Panc1 (cell line): ENCODE data around the gene HYDIN. TPM values are rescaled to one million over a fixed set of nuclear protein-coding genes. Genes with fewer than 3 reads are reported as not detected.
"Not testable (repeated sequence)": the region's sequence is repeated elsewhere in the genome, so short reads cannot be mapped to it uniquely, and the experiment has no call there.

Experiments
- ATAC-seq: fragments of 200-7000 bp; cut with Tn5 transposase; 2 replicates; pipeline ENCODE4 v1.9.1; 2020; ENCODE audit warnings: mild to moderate bottlenecking, moderate library complexity
- BruUV-seq: library from RNA; stranded (reverse); fragments of 400-500 nt; replicated peaks from 2 replicates; lab custom pipeline; 2021; lab: Mats Ljungman, UMichigan
- CTCF ChIA-PET: fragments of 300-600 bp; sonication (Branson Sonifier 250); formaldehyde crosslinking; loops from one replicate; lab custom pipeline; 2022; ENCODE audit warnings: antibody characterized with exemption; lab: Charles Lee
- POLR2A ChIA-PET: fragments of 300-600 bp; sonication (Branson Sonifier 250); formaldehyde crosslinking; loops from one replicate; lab custom pipeline; 2022; ENCODE audit warnings: antibody characterized with exemption; lab: Charles Lee
- DNase-seq: peaks from one replicate; pipeline ENCODE4 v3.0.0-alpha.2; 2010; ENCODE audit warnings: low read depth, low spot score
- H3K27ac ChIP-seq: 2 replicates; pipeline ENCODE4 v1.5.1; 2011; ENCODE audit warnings: mild to moderate bottlenecking, low read length, inconsistent platforms
- H3K27me3 ChIP-seq: fragments of 200-500 bp; sonication (Bioruptor generic); 2 replicates; pipeline ENCODE4 v1.6.0; 2014; ENCODE audit warnings: low read length, inconsistent platforms; ENCODE audit not compliant: control insufficient read depth, insufficient read depth
- H3K36me3 ChIP-seq: fragments of 200-500 bp; sonication (Bioruptor generic); 2 replicates; pipeline ENCODE4 v1.5.1; 2014; ENCODE audit warnings: inconsistent platforms, mild to moderate bottlenecking, low read length, moderate library complexity; ENCODE audit not compliant: control insufficient read depth, insufficient read depth
- H3K4me1 ChIP-seq: 2 replicates; pipeline ENCODE4 v1.5.1; 2011; ENCODE audit warnings: inconsistent platforms, mild to moderate bottlenecking, low read length, moderate library complexity; ENCODE audit not compliant: control insufficient read depth, insufficient read depth
- H3K4me3 ChIP-seq, 2 experiments: 2 replicates each; pipeline ENCODE4 v1.5.1; 2011 to 2012; ENCODE audit warnings: low read depth in 2 of 2, low read length in 2 of 2, mild to moderate bottlenecking in 2 of 2, inconsistent platforms in 1 of 2, moderate library complexity in 1 of 2
- H3K9me3 ChIP-seq: fragments of 200-500 bp; sonication (Bioruptor generic); 2 replicates; pipeline ENCODE4 v1.5.1; 2014; ENCODE audit warnings: low read depth, mild to moderate bottlenecking, inconsistent platforms, low read length, moderate library complexity; ENCODE audit not compliant: control insufficient read depth, insufficient read depth
- in situ Hi-C: cut with HindIII; loops from 2 replicates; pipeline ENCODE4 v1.10.0; 2016; ENCODE audit warnings: low sequenced_read_pairs, low pct_unique_long_range_greater_than_20kb
- intact Hi-C: fragments of 100-400 bp; cut with micrococcal nuclease; formaldehyde crosslinking; loops from one replicate; pipeline ENCODE4 v1.10.0; 2022; ENCODE audit not compliant: unreplicated experiment
- total RNA-seq: library from RNA; stranded (reverse); gene quantifications from one replicate; pipeline ENCODE4 v1.2.1, GENCODE V29; 2021; ENCODE audit not compliant: unreplicated experiment

Gene HYDIN
- total RNA-seq, 1 experiment from 2014 or later: 0.80 TPM

- POLR2A ChIA-PET, CTCF ChIA-PET, intact Hi-C loops, in situ Hi-C loops, H3K27ac ChIP-seq, H3K4me3 ChIP-seq, ATAC-seq, H3K36me3 ChIP-seq, BruUV-seq, H3K9me3 ChIP-seq, DNase-seq, H3K4me1 ChIP-seq, H3K27me3 ChIP-seq: not testable (repeated sequence)
These were observed 87.3 kb downstream of the HYDIN start for GRCh38 chr16:71143246-71143645.

GRCh38 chr16:71110565-71110964 is 120.0 kb downstream of the HYDIN start:
- in situ Hi-C loops, CTCF ChIA-PET: not testable (repeated sequence)

GRCh38 chr16:71109656-71110208 is 120.8 kb downstream of the HYDIN start:
- POLR2A ChIA-PET, H3K27ac ChIP-seq, DNase-seq, CTCF ChIA-PET, H3K4me3 ChIP-seq, in situ Hi-C loops, BruUV-seq, H3K36me3 ChIP-seq, H3K4me1 ChIP-seq, ATAC-seq, intact Hi-C loops, H3K27me3 ChIP-seq, H3K9me3 ChIP-seq: not testable (repeated sequence)

More at GRCh38 chr16:71110565-71110964, 120.0 kb downstream of the HYDIN start:
- H3K9me3 ChIP-seq, ATAC-seq, H3K4me1 ChIP-seq, H3K36me3 ChIP-seq, DNase-seq, BruUV-seq, H3K4me3 ChIP-seq, intact Hi-C loops, POLR2A ChIA-PET, H3K27ac ChIP-seq, H3K27me3 ChIP-seq: not testable (repeated sequence)

- H3K4me3 ChIP-seq, H3K36me3 ChIP-seq, H3K27ac ChIP-seq, in situ Hi-C loops, BruUV-seq, intact Hi-C loops, H3K27me3 ChIP-seq, H3K9me3 ChIP-seq, POLR2A ChIA-PET, ATAC-seq, DNase-seq, H3K4me1 ChIP-seq, CTCF ChIA-PET: not testable (repeated sequence)
These were observed 124.6 kb downstream of the HYDIN start for GRCh38 chr16:71105881-71106280.

GRCh38 chr16:71083573-71083972 is 146.9 kb downstream of the HYDIN start:
- H3K36me3 ChIP-seq, CTCF ChIA-PET, intact Hi-C loops, H3K27ac ChIP-seq, H3K4me3 ChIP-seq, H3K27me3 ChIP-seq, ATAC-seq, H3K4me1 ChIP-seq, POLR2A ChIA-PET, DNase-seq, BruUV-seq, in situ Hi-C loops, H3K9me3 ChIP-seq: not testable (repeated sequence)

- intact Hi-C loops, CTCF ChIA-PET, H3K4me1 ChIP-seq, H3K27me3 ChIP-seq, DNase-seq, H3K9me3 ChIP-seq, H3K4me3 ChIP-seq, POLR2A ChIA-PET, H3K27ac ChIP-seq, ATAC-seq, in situ Hi-C loops, BruUV-seq, H3K36me3 ChIP-seq: not testable (repeated sequence)
These were observed 149.7 kb downstream of the HYDIN start for GRCh38 chr16:71080777-71081176.

GRCh38 chr16:71080262-71080661 is 150.3 kb downstream of the HYDIN start:
- in situ Hi-C loops, H3K4me3 ChIP-seq, DNase-seq, H3K36me3 ChIP-seq, H3K9me3 ChIP-seq, ATAC-seq, H3K27ac ChIP-seq, BruUV-seq, H3K27me3 ChIP-seq, H3K4me1 ChIP-seq, intact Hi-C loops, CTCF ChIA-PET, POLR2A ChIA-PET: not testable (repeated sequence)
